NT2/D1 (cell line): ENCODE measurements around the gene SSR2.

Source experiments
- YY1 ChIP-seq: IDR thresholded peaks from 2 replicates; pipeline ENCODE4 v1.6.1; 2011; ENCODE audit not compliant: insufficient read length, insufficient read depth
- ZNF274 ChIP-seq: IDR thresholded peaks from 2 replicates; pipeline ENCODE4 v1.6.1; 2011; ENCODE audit warnings: mild to moderate bottlenecking, low read depth, low read length

GRCh38 chr1:156064615-156065014 is 43.9 kb upstream of the SSR2 start:
- TF ChIP-seq ZNF274, result no peak
- no peak for TF ChIP-seq YY1
